Stimulated activated CD4-positive, alpha-beta T cell treated with anti-CD3 and anti-CD28 coated beads, Interleukin-4, amount 100 ng/mL, for 48 hours (primary cell): ENCODE measurements around the gene BRD1.

Source experiments
- DNase-seq, 2 donors: peaks; one replicate each; pipeline ENCODE4 v3.0.0-alpha.2; 2020; ENCODE audit warnings: low read depth in 2 of 2

BRD1 gene

GRCh38 chr22:49801391-49802060 is 26.1 kb downstream of the BRD1 start:
- no peak for DNase-seq

GRCh38 chr22:49800408-49801238 is 27.1 kb downstream of the BRD1 start:
- no peak for DNase-seq

- no peak for DNase-seq
Measured at GRCh38 chr22:49799431-49800075, 28.1 kb downstream of the BRD1 start.

- DNase-seq, result no peak
Measured at GRCh38 chr22:49798486-49799151, 29.1 kb downstream of the BRD1 start.

GRCh38 chr22:49797706-49798105 is 30.0 kb downstream of the BRD1 start:
- DNase-seq, result no peak

GRCh38 chr22:49796596-49797270 is 30.9 kb downstream of the BRD1 start:
- DNase-seq, result no peak

GRCh38 chr22:49795521-49795920 is 32.2 kb downstream of the BRD1 start:
- DNase-seq, result no peak

GRCh38 chr22:49793871-49794270 is 33.8 kb downstream of the BRD1 start:
- no peak for DNase-seq

- DNase-seq, result no peak
Measured at GRCh38 chr22:49793296-49793695, 34.4 kb downstream of the BRD1 start.

- DNase-seq, result no peak
Measured at GRCh38 chr22:49792107-49792506, 35.6 kb downstream of the BRD1 start.

GRCh38 chr22:49791682-49792081 is 36.0 kb downstream of the BRD1 start:
- no peak for DNase-seq

- DNase-seq, result no peak
Measured at GRCh38 chr22:49790912-49791311, 36.8 kb downstream of the BRD1 start.

- no peak for DNase-seq
Measured at GRCh38 chr22:49789289-49790141, 38.2 kb downstream of the BRD1 start.

- no peak for DNase-seq
Measured at GRCh38 chr22:49788504-49788903, 39.2 kb downstream of the BRD1 start.

GRCh38 chr22:49787861-49788260 is 39.8 kb downstream of the BRD1 start:
- no peak for DNase-seq

- no peak for DNase-seq
Measured at GRCh38 chr22:49786976-49787706, 40.5 kb downstream of the BRD1 start.

GRCh38 chr22:49785841-49786471 is 41.7 kb downstream of the BRD1 start:
- DNase-seq, result no peak

- no peak for DNase-seq
Measured at GRCh38 chr22:49785046-49785521, 42.6 kb downstream of the BRD1 start.

- no peak for DNase-seq
Measured at GRCh38 chr22:49784630-49784971, 43.1 kb downstream of the BRD1 start.
